LNCAP (cell line): ENCODE results near the gene VIPR1.

ENCODE experiments used
- CTCF ChIP-seq: fragments of 450-650 bp; IDR thresholded peaks from 2 replicates; pipeline ENCODE4 v1.5.1; 2017; ENCODE audit warnings: mild to moderate bottlenecking

VIPR1 gene

GRCh38 chr3:42529468-42529867 is 27.0 kb downstream of the VIPR1 start:
- no peak for TF ChIP-seq CTCF

GRCh38 chr3:42530073-42530472 is 27.6 kb downstream of the VIPR1 start:
- TF ChIP-seq CTCF: no peak

DNA sequence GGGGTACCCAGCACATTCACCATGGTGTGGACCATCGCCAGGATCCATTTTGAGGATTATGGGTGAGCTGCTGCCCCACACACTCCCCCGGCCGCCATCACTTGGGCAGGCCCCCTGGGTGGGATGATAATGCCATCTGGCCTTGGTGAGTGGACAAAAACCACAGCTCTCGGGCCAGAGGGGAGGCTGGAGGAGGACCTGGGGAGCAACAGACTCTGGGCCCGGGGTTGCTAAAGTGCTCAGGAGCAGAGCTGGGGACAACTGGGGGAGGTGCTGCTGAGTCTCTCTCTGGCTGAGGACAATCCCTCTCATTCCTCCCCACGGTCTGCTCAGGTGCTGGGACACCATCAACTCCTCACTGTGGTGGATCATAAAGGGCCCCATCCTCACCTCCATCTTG is 29.0 kb downstream of the VIPR1 start:
- no peak for TF ChIP-seq CTCF

DNA sequence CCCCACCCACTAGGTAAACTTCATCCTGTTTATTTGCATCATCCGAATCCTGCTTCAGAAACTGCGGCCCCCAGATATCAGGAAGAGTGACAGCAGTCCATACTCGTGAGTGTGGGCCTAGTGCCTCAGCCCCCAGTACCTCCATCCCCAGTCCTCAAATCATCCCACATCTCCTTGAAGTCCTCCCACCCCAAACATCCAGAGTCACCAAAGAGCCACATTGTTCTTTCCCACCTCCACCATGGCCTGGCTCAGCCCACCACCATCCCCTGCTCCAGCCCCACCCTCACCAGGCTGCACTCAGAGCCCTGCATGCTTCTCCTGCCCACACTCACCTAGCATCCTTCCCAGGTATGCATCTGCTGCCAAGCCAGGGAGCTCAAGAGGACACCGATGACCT is 29.8 kb downstream of the VIPR1 start:
- TF ChIP-seq CTCF: no peak

- TF ChIP-seq CTCF: no peak
Observed at GRCh38 chr3:42533161-42533897, 30.9 kb downstream of the VIPR1 start.

DNA sequence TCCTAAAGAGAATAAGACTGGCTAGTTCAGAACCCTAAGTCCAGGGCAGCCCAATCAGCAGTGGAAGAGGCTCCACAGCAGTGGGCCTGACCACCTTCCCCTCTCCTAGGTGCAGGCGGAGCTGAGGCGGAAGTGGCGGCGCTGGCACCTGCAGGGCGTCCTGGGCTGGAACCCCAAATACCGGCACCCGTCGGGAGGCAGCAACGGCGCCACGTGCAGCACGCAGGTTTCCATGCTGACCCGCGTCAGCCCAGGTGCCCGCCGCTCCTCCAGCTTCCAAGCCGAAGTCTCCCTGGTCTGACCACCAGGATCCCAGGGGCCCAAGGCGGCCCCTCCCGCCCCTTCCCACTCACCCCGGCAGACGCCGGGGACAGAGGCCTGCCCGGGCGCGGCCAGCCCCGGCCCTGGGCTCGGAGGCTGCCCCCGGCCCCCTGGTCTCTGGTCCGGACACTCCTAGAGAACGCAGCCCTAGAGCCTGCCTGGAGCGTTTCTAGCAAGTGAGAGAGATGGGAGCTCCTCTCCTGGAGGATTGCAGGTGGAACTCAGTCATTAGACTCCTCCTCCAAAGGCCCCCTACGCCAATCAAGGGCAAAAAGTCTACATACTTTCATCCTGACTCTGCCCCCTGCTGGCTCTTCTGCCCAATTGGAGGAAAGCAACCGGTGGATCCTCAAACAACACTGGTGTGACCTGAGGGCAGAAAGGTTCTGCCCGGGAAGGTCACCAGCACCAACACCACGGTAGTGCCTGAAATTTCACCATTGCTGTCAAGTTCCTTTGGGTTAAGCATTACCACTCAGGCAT is 33.7 kb downstream of the VIPR1 start:
- TF ChIP-seq CTCF: peak; percentile 65

- no peak for TF ChIP-seq CTCF
Observed at GRCh38 chr3:42537350-42537749, 34.9 kb downstream of the VIPR1 start.
